GM19372 (cell line): Measurements from ENCODE around the gene METTL9.

ENCODE experiments used
- ATAC-seq: cut with Tn5 transposase; IDR thresholded peaks from one replicate; pipeline ENCODE4 v1.9.1; 2021; ENCODE audit warnings: mild to moderate bottlenecking, low read depth, moderate library complexity; ENCODE audit not compliant: unreplicated experiment

The METTL9 gene

GRCh38 chr16:21702276-21702675 lies 102.9 kb downstream of the METTL9 start:
- no peak for ATAC-seq

- no peak for ATAC-seq
Observed at GRCh38 chr16:21703156-21703555, 103.8 kb downstream of the METTL9 start.

GRCh38 chr16:21703589-21704174 lies 104.3 kb downstream of the METTL9 start:
- no peak for ATAC-seq

GRCh38 chr16:21704266-21704665 lies 104.9 kb downstream of the METTL9 start:
- no peak for ATAC-seq

GRCh38 chr16:21704733-21705132 lies 105.4 kb downstream of the METTL9 start:
- no peak for ATAC-seq
